Natural killer cell (primary cell): ENCODE data around the gene AP2A2. TPM values are rescaled to one million over a fixed set of nuclear protein-coding genes. Genes with fewer than 3 reads are reported as not detected.

Experiments used
- ATAC-seq, 3 donors: fragments of 150-1000 bp in 2 of 3; fragments of 200-7000 bp in 1 of 3; cut with Tn5 transposase; 1 replicate in 1 of 3; 2 replicates in 2 of 3; pipeline ENCODE4 v1.10.0; 2021; ENCODE audit warnings: mild to moderate bottlenecking in 2 of 3, moderate library complexity in 2 of 3
- DNase-seq, 2 donors: peaks; one replicate each; pipeline versions ENCODE4 v3.0.0 to v3.0.0-alpha.2; 2013 to 2021; ENCODE audit warnings: mixed read lengths in 1 of 2
- H3K27ac ChIP-seq: one replicate; pipeline ENCODE4 v1.5.1; 2013; ENCODE audit warnings: mild to moderate bottlenecking, low read length
- H3K27me3 ChIP-seq: one replicate; pipeline ENCODE4 v1.6.1; 2013; ENCODE audit warnings: low read length; ENCODE audit not compliant: control insufficient read depth, insufficient read depth
- H3K36me3 ChIP-seq: one replicate; pipeline ENCODE4 v1.6.1; 2013; ENCODE audit warnings: low read length; ENCODE audit not compliant: control insufficient read depth, insufficient read depth
- H3K4me1 ChIP-seq: one replicate; pipeline ENCODE4 v1.6.1; 2013; ENCODE audit warnings: low read length; ENCODE audit not compliant: control insufficient read depth, insufficient read depth
- H3K4me3 ChIP-seq: one replicate; pipeline ENCODE4 v1.5.1; 2013; ENCODE audit warnings: low read length
- H3K9me3 ChIP-seq: one replicate; pipeline ENCODE4 v1.6.1; 2013; ENCODE audit warnings: low read length; ENCODE audit not compliant: control insufficient read depth, insufficient read depth
- H3K27ac Mint-ChIP-seq, 2 donors: one replicate each; pipeline ENCODE4 v1.8.0; 2022; ENCODE audit warnings: mild to moderate bottlenecking in 2 of 2, mixed read lengths in 2 of 2, moderate library complexity in 1 of 2
- H3K27me3 Mint-ChIP-seq, 2 donors: one replicate each; pipeline ENCODE4 v1.8.0; 2022; ENCODE audit warnings: low read depth in 2 of 2, mixed read lengths in 2 of 2
- H3K36me3 Mint-ChIP-seq: one replicate; pipeline ENCODE4 v1.8.0; 2022; ENCODE audit warnings: mixed read lengths
- H3K4me1 Mint-ChIP-seq, 2 donors: one replicate each; pipeline ENCODE4 v1.8.0; 2022; ENCODE audit warnings: mixed read lengths in 2 of 2
- H3K4me3 Mint-ChIP-seq: one replicate; pipeline ENCODE4 v1.8.0; 2022; ENCODE audit warnings: mild to moderate bottlenecking, moderate library complexity, mixed read lengths
- H3K9me3 Mint-ChIP-seq, 2 donors: one replicate each; pipeline ENCODE4 v1.8.0; 2022; ENCODE audit warnings: mixed read lengths in 2 of 2
- CTCF ChIP-seq: fragments of 200-600 bp; IDR thresholded peaks from one replicate; pipeline ENCODE4 v1.8.0; 2022; ENCODE audit warnings: antibody characterized with exemption
- WGBS: methylation state at CpG from one replicate; pipeline ENCODE4 v1.1.7; 2013; ENCODE audit warnings: missing lambda C conversion rate; ENCODE audit not compliant: insufficient coverage; 5-methylcytosine and 5-hydroxymethylcytosine counted together
- intact Hi-C: fragments of 100-400 bp; cut with micrococcal nuclease; formaldehyde crosslinking; loops from one replicate; pipeline ENCODE4 v1.14.2; 2022
- total RNA-seq, 4 donors: library from RNA; stranded (reverse); fragments of 120-200 nt in 1 of 4; gene quantifications; one replicate each; pipeline versions ENCODE4 v1.2.3 to v1.2.4, GENCODE V29; 2013 to 2022

AP2A2 gene
- total RNA-seq, 3 donors from 2014 or later (not counting 1 experiment from before 2014, with no cell fraction given) = 57.2 to 120 (median 82.9) TPM

GRCh38 chr11:985406-985805 lies 59.7 kb downstream of the AP2A2 start:
- ATAC-seq (no peak), DNase-seq (no peak)
- H3K9me3 Mint-ChIP-seq = no peaks in the 10 kb centered on the region
- H3K9me3 ChIP-seq = no peaks in the 10 kb centered on the region
- 97% methylated on average over 21 of the region's 21 CpGs for WGBS
- intact Hi-C loops = no loop called here
- H3K27ac Mint-ChIP-seq = no peak overlapping the region
- no peaks in the 10 kb centered on the region for H3K4me1 ChIP-seq
- no peak overlapping the region for H3K4me3 ChIP-seq
- peaks cover 14 to 15% of the 10 kb centered on the region in 2 donors for H3K4me1 Mint-ChIP-seq
- no peak overlapping the region for H3K27ac ChIP-seq
- H3K27me3 Mint-ChIP-seq = no peaks in the 10 kb centered on the region
- H3K36me3 ChIP-seq = peaks cover 64% of the 10 kb centered on the region
- no peaks in the 10 kb centered on the region for H3K36me3 Mint-ChIP-seq
- H3K27me3 ChIP-seq = no peaks in the 10 kb centered on the region
- H3K4me3 Mint-ChIP-seq = no peak overlapping the region
- TF ChIP-seq CTCF = no peak

DNA sequence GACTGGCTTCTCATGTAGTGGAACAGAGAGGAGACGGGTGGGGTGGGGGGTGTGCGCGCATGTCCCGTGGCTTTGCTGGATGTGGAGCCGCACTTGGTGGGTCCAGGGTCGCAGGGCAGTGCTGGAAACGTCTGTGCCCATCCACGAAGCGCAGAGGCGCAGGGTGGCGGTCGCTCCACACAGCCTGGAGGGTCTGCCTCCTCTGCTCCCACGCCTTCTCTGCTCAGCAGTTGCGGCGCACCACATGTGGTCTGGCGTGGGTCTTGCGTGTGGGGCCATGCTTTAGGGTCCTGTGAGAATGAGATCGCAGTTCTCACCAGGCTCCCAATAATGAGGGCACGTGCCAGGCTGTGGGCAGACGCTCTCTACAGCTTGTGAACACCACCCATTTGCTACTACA lies 60.2 kb downstream of the AP2A2 start:
- Histone ChIP-seq H3K27me3 (no peaks in the 10 kb centered on the region), H3K36me3 (peaks cover 64% of the 10 kb centered on the region), H3K27ac (no peak overlapping the region), H3K4me3 (no peak overlapping the region), H3K9me3 (no peaks in the 10 kb centered on the region), H3K4me1 (no peaks in the 10 kb centered on the region)
- Mint-ChIP-seq H3K27ac (peak overlapping the region in 1 of 2 donors; percentile 42), H3K4me3 (no peak overlapping the region), H3K4me1 (peaks cover 10 to 11% of the 10 kb centered on the region in 2 donors), H3K27me3 (no peaks in the 10 kb centered on the region), H3K36me3 (no peaks in the 10 kb centered on the region), H3K9me3 (no peaks in the 10 kb centered on the region)
- ATAC-seq (peak in 1 of 3 donors; percentile 50), DNase-seq (no peak)
- 96% methylated on average over 20 of the region's 20 CpGs for WGBS
- intact Hi-C loops = no loop called here
- TF ChIP-seq CTCF = no peak

DNA sequence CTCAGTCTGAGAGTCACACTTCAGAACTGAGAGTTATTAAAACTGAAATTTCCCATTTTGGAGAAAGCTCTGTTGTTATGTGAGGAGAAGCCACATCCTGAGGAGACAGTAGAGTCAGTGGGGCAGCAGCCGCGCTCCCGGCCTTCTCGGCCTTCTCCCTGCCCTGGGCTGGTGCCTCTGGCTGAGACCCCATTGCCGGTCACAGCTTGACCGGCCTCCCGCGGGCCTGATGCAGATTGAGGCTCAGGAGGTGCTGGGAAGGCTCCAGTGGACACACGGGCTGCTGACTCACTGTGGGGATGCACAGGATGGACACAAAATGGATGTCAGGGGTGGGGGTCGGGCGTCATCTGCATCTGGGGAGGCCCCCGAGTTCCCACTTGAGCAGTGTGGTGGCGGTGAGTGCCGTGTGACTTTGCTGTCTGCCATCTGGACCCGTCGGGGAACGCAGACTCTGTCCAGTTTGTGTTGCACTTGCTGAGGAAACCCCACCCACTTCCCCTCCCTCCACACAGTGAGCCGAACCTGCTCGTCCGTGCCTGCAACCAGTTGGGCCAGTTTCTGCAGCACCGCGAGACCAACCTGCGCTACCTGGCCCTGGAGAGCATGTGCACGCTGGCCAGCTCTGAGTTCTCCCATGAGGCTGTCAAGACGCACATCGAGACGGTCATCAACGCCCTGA lies 60.7 kb downstream of the AP2A2 start:
- peak in 1 of 3 donors; percentile 31 for ATAC-seq
- intact Hi-C loops = no loop called here
- 93% methylated on average over 28 of the region's 28 CpGs for WGBS

More for the DNA sequence above, 60.7 kb downstream of the AP2A2 start:
- Histone ChIP-seq H3K27ac (no peak overlapping the region), H3K9me3 (no peaks in the 10 kb centered on the region), H3K27me3 (no peaks in the 10 kb centered on the region), H3K4me1 (no peaks in the 10 kb centered on the region), H3K4me3 (no peak overlapping the region), H3K36me3 (peaks cover 64% of the 10 kb centered on the region)
- Mint-ChIP-seq H3K27ac (peak overlapping the region in 1 of 2 donors; percentile 42), H3K36me3 (no peaks in the 10 kb centered on the region), H3K4me1 (peaks cover 5 to 12% of the 10 kb centered on the region in 2 donors), H3K4me3 (no peak overlapping the region), H3K27me3 (no peaks in the 10 kb centered on the region), H3K9me3 (no peaks in the 10 kb centered on the region)
- DNase-seq = no peak
- no peak for TF ChIP-seq CTCF
